ENCODE data around the gene BRSK1.

The BRSK1 gene

GRCh38 chr19:55339105-55339888 lies 55.5 kb downstream of the BRSK1 start, which contains the start of gene KMT5C:
Gene KMT5C, plus strand, starts transcription at chr19:55339876. Its CDS starts 2,061 bp downstream, at chr19:55341937.
- DNase-seq = peak; percentile 100

DNA sequence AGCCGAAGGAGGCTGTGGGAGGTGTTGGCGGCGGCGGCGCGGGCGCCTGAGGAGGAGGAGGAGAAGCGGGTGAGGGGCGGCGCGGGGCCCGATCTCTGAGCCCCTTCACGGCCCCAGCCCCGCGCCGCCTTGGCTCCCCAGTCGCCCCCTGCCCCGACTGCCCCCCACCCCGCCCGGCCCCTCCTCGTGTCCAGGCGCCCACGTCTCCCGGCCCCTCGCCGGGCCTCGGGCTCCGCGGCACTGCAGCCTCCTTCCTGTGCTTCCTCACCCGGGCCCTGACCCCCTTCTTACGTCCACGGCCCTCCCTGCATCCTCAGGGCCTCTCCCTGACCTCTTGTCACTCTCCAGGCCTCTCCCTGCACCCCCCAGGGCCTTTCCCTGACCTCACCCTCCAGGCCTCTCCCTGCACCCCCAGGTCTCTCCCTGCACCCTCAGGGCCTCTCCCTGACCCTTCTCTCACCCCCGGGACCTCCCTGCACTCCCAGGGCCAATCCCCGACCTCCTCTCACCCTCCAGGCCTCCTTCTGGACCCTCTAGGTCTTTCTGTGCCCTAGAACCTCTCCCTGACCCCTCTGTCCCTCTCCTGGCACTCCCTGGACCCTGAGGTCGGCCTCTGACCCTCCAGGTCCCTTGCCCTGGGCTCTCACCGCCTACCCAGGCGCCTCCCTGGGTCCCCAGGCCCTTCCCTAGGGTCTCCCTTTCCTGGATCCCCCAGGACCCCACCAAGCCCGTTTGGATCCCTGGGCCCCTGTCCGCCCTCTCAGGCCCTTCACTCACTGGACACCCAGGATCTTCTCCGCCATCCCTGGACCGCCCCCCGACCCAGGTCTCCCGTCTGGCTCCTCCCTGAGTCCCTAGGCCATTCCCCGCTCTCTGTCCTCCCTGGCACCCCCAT lies 56.3 kb downstream of the BRSK1 start:
- no peak for DNase-seq

DNA sequence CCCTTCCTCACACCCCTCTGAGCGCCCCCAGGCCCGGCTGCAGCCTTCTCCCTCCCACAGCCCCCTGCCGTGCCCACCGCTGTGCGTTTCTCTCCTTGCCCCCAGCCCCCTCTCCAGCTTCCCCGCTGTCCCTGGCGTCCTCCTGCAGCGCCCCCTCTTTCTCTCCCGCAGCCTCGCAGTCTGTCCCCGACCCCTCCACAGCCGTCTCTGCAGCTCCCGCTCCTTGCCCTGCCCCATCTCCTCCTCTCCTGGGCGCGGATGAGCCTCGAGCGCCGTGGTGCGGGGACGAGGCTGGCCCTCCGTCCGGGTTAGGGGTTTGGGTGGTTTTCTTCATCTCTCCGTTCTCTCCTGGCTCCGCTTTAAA lies 57.0 kb downstream of the BRSK1 start:
- DNase-seq = no peak

GRCh38 chr19:55341171-55341588 lies 57.4 kb downstream of the BRSK1 start:
- DNase-seq = peak; percentile 33

- DNase-seq = no peak
Measured at GRCh38 chr19:55341595-55342531, 58.1 kb downstream of the BRSK1 start.

- peak; percentile 52 for DNase-seq
Measured at GRCh38 chr19:55344444-55344843, 60.6 kb downstream of the BRSK1 start.

DNA sequence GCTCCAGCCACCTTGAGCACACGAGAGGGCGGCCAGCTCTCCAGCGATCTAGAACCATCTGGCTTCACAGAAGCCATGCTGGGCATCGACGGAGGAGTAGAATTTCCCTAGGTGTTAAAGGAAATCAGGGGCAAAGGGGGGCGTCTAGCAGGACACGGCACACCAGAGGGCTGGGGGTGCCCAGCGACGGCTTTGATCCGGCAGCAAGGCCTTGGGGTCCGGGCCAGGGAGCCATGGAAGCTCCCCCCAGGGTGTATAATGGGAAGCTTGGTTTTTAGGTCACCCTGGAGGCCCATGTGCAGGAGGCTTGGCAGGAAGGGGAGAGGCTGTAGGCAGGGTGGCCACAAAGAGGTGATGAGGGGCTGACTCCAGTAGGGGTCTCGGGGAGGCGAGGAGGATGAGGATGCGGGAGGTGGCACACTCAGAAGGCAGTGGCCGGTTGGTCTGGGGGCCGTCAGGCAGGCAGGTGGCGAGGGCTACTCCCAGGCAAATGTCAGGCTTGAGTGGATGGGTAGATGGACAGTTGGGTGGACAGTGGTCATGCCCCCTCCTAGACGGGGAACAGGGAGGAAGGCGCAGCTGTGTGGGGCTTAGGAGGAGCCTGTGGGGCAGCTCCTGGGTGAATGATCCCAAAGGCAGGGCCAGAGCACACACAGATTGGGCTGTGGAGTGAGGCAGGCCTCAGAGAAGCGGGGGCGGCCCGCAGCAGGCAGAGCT lies 61.5 kb downstream of the BRSK1 start:
- no peak for DNase-seq

DNA sequence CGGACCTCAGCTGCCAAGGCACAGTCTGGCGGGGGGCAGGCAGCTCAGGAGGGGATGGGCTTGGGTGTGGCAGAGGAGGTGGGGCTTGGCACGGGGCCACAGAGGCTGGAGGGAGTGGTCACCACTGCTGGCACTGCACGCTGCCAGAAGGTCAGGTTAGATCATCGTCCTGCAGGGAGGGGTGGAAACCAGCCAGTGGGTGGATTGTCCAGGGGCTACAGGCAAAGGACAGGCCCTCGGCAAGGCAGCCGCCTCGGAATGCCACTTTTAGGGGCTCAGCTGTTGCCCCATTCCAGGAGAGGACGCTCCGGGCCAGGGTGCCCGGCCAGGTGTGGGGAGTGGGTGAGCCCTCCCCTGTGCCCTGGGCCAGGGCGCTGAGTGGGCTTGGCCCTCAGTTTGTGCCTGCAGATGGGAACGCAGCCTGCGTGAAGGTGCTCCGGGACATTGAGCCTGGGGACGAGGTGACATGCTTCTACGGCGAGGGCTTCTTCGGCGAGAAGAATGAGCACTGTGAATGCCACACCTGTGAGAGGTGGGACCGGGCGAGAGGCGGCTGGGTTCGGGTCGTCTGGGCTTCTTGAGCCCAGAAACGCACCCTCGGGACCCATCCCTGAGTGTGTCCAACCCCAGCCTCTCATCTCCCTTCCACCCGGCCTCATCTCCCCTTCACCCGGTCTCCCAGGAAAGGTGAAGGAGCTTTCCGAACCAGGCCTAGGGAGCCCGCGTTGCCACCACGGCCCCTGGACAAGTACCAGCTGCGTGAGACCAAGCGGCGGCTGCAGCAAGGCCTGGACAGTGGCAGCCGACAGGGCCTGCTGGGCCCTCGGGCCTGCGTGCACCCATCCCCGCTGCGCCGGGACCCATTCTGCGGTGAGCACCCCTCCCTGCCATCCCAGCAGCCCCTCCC lies 62.3 kb downstream of the BRSK1 start:
- DNase-seq = no peak

GRCh38 chr19:55346725-55347441 lies 63.1 kb downstream of the BRSK1 start:
- no peak for DNase-seq

DNA sequence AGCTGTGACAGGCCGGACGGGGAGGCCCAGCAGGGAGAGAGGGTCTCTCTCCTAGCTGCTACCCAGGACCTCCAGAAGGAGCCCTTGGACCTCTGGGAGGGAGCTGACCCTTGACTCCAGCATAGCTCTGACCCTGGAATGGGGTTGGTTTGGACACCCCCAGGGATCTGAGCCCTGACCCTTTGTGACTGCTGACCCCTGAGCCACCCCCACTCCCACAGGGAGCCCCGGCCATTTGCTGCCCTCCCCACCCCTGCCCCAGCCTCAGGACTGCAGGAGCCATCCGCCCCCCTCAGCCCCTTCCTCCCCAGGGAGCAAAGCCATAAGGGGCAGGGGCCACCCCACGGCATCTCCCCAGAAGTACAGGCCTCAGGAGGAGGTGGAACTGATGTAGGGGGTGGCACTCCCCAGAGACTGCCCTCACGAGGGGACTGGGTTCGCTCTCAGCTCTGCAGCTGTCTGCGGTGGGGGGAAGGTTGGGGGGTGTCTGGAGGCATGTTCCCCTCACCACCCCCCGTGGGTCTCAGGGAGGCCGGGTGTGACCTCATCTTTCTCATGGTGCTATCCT lies 63.7 kb downstream of the BRSK1 start:
- no peak for DNase-seq

- no peak for DNase-seq
Measured at GRCh38 chr19:55348317-55349034, 64.7 kb downstream of the BRSK1 start.

GRCh38 chr19:55350620-55351315 lies 67.0 kb downstream of the BRSK1 start:
- DNase-seq = no peak

- DNase-seq = no peak
Measured at GRCh38 chr19:55352040-55352439, 68.2 kb downstream of the BRSK1 start.

GRCh38 chr19:55352549-55353145 lies 68.8 kb downstream of the BRSK1 start:
- no peak for DNase-seq

DNA sequence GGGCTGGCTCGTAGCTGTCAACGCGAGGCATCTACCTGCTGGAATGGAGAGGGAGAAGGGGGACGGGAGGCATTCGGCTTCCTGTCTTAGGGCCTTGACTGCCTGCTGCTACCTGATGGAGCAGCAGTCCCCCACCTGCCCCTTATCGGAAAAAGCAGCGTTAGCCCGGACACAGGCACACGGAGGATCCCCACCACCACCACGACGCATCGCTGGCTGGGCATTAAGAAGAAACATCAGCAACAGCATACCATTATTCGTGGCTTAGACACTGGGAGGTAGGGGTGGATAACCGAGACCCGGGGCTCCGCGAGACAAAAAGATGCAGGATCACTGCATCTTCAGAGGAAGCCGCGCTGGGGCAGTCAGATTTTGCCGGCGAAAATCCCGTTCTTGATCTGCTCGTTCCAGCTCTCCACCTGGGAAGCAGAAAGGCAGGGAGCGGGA lies 69.6 kb downstream of the BRSK1 start:
- no peak for DNase-seq

GRCh38 chr19:55353803-55354697 lies 70.3 kb downstream of the BRSK1 start:
- DNase-seq = no peak

- DNase-seq = no peak
Measured at GRCh38 chr19:55354698-55355212, 71.0 kb downstream of the BRSK1 start, which contains the start of gene COX6B2. Gene COX6B2, minus strand, starts transcription at chr19:55354719. Its CDS starts 198 bp downstream, at chr19:55354521.

Measured in midbrain (tissue), 1 donor.